Heart left ventricle (tissue), 13 donors: Measurements from ENCODE around the gene SLC12A8.

Source experiments
- POLR2A ChIP-seq, 2 donors: fragments of 450-650 bp; IDR thresholded peaks; one replicate each; pipeline ENCODE4 v1.6.1; 2017; ENCODE audit warnings: antibody characterized with exemption in 2 of 2, mild to moderate bottlenecking in 2 of 2, moderate library complexity in 2 of 2
- TF ChIP-seq, protein P1 (sequence below), 12 donors: fragments of 200-600 bp; sonication (generic) in 4 of 12; IDR thresholded peaks; one replicate each; pipeline versions ENCODE4 v1.5.0 to v1.8.0; 2018 to 2022; ENCODE audit warnings: antibody characterized with exemption in 12 of 12, mild to moderate bottlenecking in 5 of 12
- donor health status: ischemic (EF 13 %, LVEDD 7.1; RV severe dilation, severe dysfunction).
- donor health status: DM: no; HTN: yes; CAD: no.
- donor health status: DM: no; HTN: no; CAD: no.
- donor health status: ischemic (EF 25% LVEDD 6.9; RV normal size, moderate dysfunction).
- donor health status: ischemic (EF 25% LVEDD 5.7; RV mildly dilated, moderate dysfunction).
- donor health status: ischemic (EF 35%, LVEDD 5.7; RV mildly dilated, moderate dysfunction).
- donor health status: nonischemic (EF 11% LVEDD 7.7; RV severe dilation, severe dysfunction).
- donor health status: DM: yes; HTN: yes; CAD: no.
- donor health status: PGD.
- donor health status: ischemic (EF 29% LVEDD 5.4; RV normal size, mild dysfunction).
- donor health status: nonischemic (EF 23%, LVEDD 6.1; RV moderate dilation, normal function).

GRCh38 chr3:125160606-125161371, 51.8 kb downstream of the SLC12A8 start:
- TF ChIP-seq POLR2A (IDR thresholded peaks at IDR 0.05), result no peak
- TF ChIP-seq, protein P1, sequence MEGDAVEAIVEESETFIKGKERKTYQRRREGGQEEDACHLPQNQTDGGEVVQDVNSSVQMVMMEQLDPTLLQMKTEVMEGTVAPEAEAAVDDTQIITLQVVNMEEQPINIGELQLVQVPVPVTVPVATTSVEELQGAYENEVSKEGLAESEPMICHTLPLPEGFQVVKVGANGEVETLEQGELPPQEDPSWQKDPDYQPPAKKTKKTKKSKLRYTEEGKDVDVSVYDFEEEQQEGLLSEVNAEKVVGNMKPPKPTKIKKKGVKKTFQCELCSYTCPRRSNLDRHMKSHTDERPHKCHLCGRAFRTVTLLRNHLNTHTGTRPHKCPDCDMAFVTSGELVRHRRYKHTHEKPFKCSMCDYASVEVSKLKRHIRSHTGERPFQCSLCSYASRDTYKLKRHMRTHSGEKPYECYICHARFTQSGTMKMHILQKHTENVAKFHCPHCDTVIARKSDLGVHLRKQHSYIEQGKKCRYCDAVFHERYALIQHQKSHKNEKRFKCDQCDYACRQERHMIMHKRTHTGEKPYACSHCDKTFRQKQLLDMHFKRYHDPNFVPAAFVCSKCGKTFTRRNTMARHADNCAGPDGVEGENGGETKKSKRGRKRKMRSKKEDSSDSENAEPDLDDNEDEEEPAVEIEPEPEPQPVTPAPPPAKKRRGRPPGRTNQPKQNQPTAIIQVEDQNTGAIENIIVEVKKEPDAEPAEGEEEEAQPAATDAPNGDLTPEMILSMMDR (IDR thresholded peaks at IDR 0.05), result no peak
